ENCODE data around the gene FIGNL1.

- TF ChIP-seq CTCF (IDR thresholded peaks at IDR 0.05) (no peak), POLR2A (IDR thresholded peaks at IDR 0.05) (no peak)
Measured at GRCh38 chr7:50411332-50411731, 38.8 kb downstream of the FIGNL1 start.
